Adrenal gland (tissue), 12 donors: Measurements from ENCODE around the gene CHST10. TPM values are rescaled to one million over a fixed set of nuclear protein-coding genes. Genes with fewer than 3 reads are reported as not detected.
"Not testable (repeated sequence)": the region's sequence is repeated elsewhere in the genome, so short reads cannot be mapped to it uniquely, and the experiment has no call there.

Experiments used
- DNase-seq, 7 donors: peaks; one replicate each; pipeline ENCODE4 v3.0.0-alpha.2; 2019 to 2020
- H3K27ac ChIP-seq, 5 donors: fragments of 200-600 bp; sonication (generic) in 4 of 5; 1 replicate in 3 of 5; 2 replicates in 2 of 5; pipeline versions ENCODE4 v1.5.1 to v1.8.0; 2016 to 2020; ENCODE audit warnings: mild to moderate bottlenecking in 1 of 5
- H3K27me3 ChIP-seq: fragments of 200-600 bp; 2 replicates; pipeline ENCODE4 v1.8.0; 2021
- H3K36me3 ChIP-seq, 2 donors: fragments of 200-600 bp; replicated peaks in 1 of 2; 1 replicate in 1 of 2; 2 replicates in 1 of 2; pipeline versions ENCODE4 v1.5.1 to v1.8.0; 2018 to 2022
- H3K4me1 ChIP-seq, 2 donors: fragments of 200-600 bp; replicated peaks in 1 of 2; 1 replicate in 1 of 2; 2 replicates in 1 of 2; pipeline versions ENCODE4 v1.5.1 to v1.8.0; 2018 to 2021
- H3K4me3 ChIP-seq, 4 donors: fragments of 200-600 bp; sonication (generic) in 3 of 4; one replicate each; pipeline ENCODE4 v1.5.1; 2016 to 2018
- H3K9me3 ChIP-seq, 3 donors: fragments of 200-600 bp; sonication (generic) in 1 of 3; replicated peaks in 1 of 3; 1 replicate in 2 of 3; 2 replicates in 1 of 3; pipeline versions ENCODE4 v1.5.1 to v1.8.0; 2016 to 2021
- CTCF ChIP-seq, 6 experiments: fragments of 450-650 bp in 4 of 6; fragments of 200-600 bp in 2 of 6; sonication (generic) in 1 of 6; IDR thresholded peaks; 1 replicate in 5 of 6; 2 replicates in 1 of 6; pipeline versions ENCODE4 v1.5.1 to v1.8.0; 2016 to 2021; ENCODE audit warnings: antibody characterized with exemption in 6 of 6, mild to moderate bottlenecking in 2 of 6, moderate library complexity in 1 of 6
- POLR2A ChIP-seq, 2 donors: fragments of 450-650 bp; IDR thresholded peaks; one replicate each; pipeline ENCODE4 v1.6.1; 2017; ENCODE audit warnings: antibody characterized with exemption in 2 of 2, mild to moderate bottlenecking in 2 of 2, moderate library complexity in 1 of 2
- WGBS, 4 donors: extraction: QIAGEN DNeasy Blood & Tissue Kit in 2 of 4; methylation state at CpG; one replicate each; pipeline versions ENCODE4 v1.1.5 to v1.1.7; 2013 to 2017; 5-methylcytosine and 5-hydroxymethylcytosine counted together
- intact Hi-C, 2 donors: fragments of 100-400 bp; cut with DNase I; formaldehyde crosslinking; loops; one replicate each; pipeline versions ENCODE4 v1.14.1 to v1.15.0; 2022 to 2023
- polyA plus RNA-seq, 3 donors: library from polyadenylated mRNA; stranded (reverse); fragments of 200-250 nt in 2 of 3; fragments of 350-450 nt in 1 of 3; fragmentation: Illumina TruSeq in 1 of 3; extraction: RNeasy Lipid Tissue Mini Kit (QIAGEN cat#74804) in 1 of 3; gene quantifications; one replicate each; pipeline ENCODE4 v1.2.3, GENCODE V29; 2013 to 2014
- total RNA-seq, 9 donors: library from RNA; depleted of rRNA in 4 of 9; stranded (reverse); fragments of >200 nt in 4 of 9; fragments of 120-200 nt in 1 of 9; fragmentation: NEBNext Ultra II Directional in 1 of 9; extraction: Animal tissue kit (Norgen Biotek cat#: 25700) in 1 of 9; gene quantifications; one replicate each; pipeline versions ENCODE4 v1.1.0 to v1.2.4, GENCODE V29; 2013 to 2023
- donor health status: healthy with polysubstance abuse.
- donor health status: Bipolar disorder and iron deficiency.
- donor health status: DM: yes; HTN: yes; CAD: no.
- donor health status: DM: no; HTN: no; CAD: no.
- donor health status: DM: no; HTN: no; CAD: no.
- donor health status: DM: yes; HTN: yes; CAD: no.

CHST10 gene
- total and polyA plus RNA-seq, 12 donors, result 5.6 to 18.4 (median 10.0) TPM

GRCh38 chr2:100359576-100359975, 57.9 kb downstream of the CHST10 start:
- H3K27me3 ChIP-seq, result no peaks in the 10 kb centered on the region
- no peak overlapping the region for H3K4me3 ChIP-seq
- no peaks in the 10 kb centered on the region for H3K4me1 ChIP-seq
- intact Hi-C loops, result no loop called here
- no peaks in the 10 kb centered on the region for H3K36me3 ChIP-seq
- no peak overlapping the region for H3K27ac ChIP-seq
- TF ChIP-seq CTCF (IDR thresholded peaks at IDR 0.05), result no peak
- TF ChIP-seq POLR2A (IDR thresholded peaks at IDR 0.05), result no peak
- DNase-seq, result no peak
- no peaks in the 10 kb centered on the region for H3K9me3 ChIP-seq

- H3K9me3 ChIP-seq, result no peaks in the 10 kb centered on the region
- no peaks in the 10 kb centered on the region for H3K36me3 ChIP-seq
- no peak for DNase-seq
- TF ChIP-seq POLR2A (IDR thresholded peaks at IDR 0.05), result no peak
- no peak for TF ChIP-seq CTCF (IDR thresholded peaks at IDR 0.05)
- WGBS, 4 donors, result 73 to 91% (median 89%) methylated on average over 2 of the region's 2 CpGs
- H3K4me1 ChIP-seq, result no peaks in the 10 kb centered on the region
- no peak overlapping the region for H3K4me3 ChIP-seq
- intact Hi-C loops, result no loop called here
- H3K27me3 ChIP-seq, result no peaks in the 10 kb centered on the region
- no peak overlapping the region for H3K27ac ChIP-seq
These were observed 58.9 kb downstream of the CHST10 start for GRCh38 chr2:100358554-100358953.

GRCh38 chr2:100352521-100352920, 64.9 kb downstream of the CHST10 start:
- intact Hi-C loops, result no loop called here
- Histone ChIP-seq H3K27ac (no peak overlapping the region), H3K9me3 (no peaks in the 10 kb centered on the region), H3K36me3 (no peaks in the 10 kb centered on the region), H3K4me1 (peaks cover 0 to 6% of the 10 kb centered on the region in 2 donors), H3K4me3 (no peak overlapping the region), H3K27me3 (no peaks in the 10 kb centered on the region)
- no peak for DNase-seq
- TF ChIP-seq CTCF (IDR thresholded peaks at IDR 0.05) (no peak), POLR2A (IDR thresholded peaks at IDR 0.05) (no peak)
- 91 to 95% (median 93%) methylated on average over 7 of the region's 7 CpGs for WGBS, 4 donors

GRCh38 chr2:100350661-100351185, 66.7 kb downstream of the CHST10 start:
- no peak for TF ChIP-seq CTCF (IDR thresholded peaks at IDR 0.05)
- TF ChIP-seq POLR2A (IDR thresholded peaks at IDR 0.05), result no peak
- Histone ChIP-seq H3K4me1 (peaks cover 0 to 6% of the 10 kb centered on the region in 2 donors), H3K9me3 (no peaks in the 10 kb centered on the region), H3K27me3 (no peaks in the 10 kb centered on the region), H3K36me3 (no peaks in the 10 kb centered on the region), H3K27ac (peak overlapping the region in 1 of 5 donors; percentile 27), H3K4me3 (no peak overlapping the region)
- 61 to 76% (median 62%) methylated on average over 13 of the region's 13 CpGs for WGBS, 4 donors
- intact Hi-C loops, result no loop called here
- DNase-seq, result peak; percentile 31 to 59 (median 47)

- H3K36me3 ChIP-seq, H3K27ac ChIP-seq, DNase-seq, intact Hi-C loops, H3K27me3 ChIP-seq, H3K4me3 ChIP-seq, H3K4me1 ChIP-seq, H3K9me3 ChIP-seq: not testable (repeated sequence)
- 33 to 52% (median 41%) methylated on average over 1 of the region's 1 CpG for WGBS, 4 donors
These were observed 72.3 kb downstream of the CHST10 start for GRCh38 chr2:100345144-100345543.
